ENCODE results near the gene MACROD2. TPM values are rescaled to one million over a fixed set of nuclear protein-coding genes. Genes with fewer than 3 reads are reported as not detected.

The MACROD2 gene
- total RNA-seq, 1 donor from 2014 or later = 2.5 TPM

DNA sequence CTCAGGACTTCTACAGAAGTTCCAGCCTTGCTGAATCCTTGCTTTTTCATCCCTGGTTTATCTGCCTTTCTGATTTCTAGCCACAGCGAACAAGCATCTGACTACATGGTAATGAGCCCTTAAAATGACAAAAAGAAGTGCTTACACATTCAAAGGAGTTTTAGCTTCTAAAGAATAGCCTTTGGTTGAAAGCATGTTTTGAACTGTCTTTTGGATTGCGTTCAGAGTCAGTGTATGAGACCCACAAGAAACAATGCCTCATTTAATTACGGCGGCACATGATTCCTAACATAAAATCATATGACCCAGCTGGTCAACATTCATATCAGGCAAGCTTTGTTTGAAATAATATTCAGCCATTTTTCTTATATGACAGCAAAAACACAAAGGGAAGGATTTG lies 1793.8 kb downstream of the MACROD2 start:
- H3K36me3 Mint-ChIP-seq (ENCODE audit: unreplicated experiment) = no peaks in the 10 kb centered on the region
- H3K4me1 Mint-ChIP-seq (ENCODE audit: unreplicated experiment) = peaks cover 4% of the 10 kb centered on the region
- DNase-seq (ENCODE audit: extremely low spot score, unreplicated experiment) = no peak
- H3K9me3 Mint-ChIP-seq (ENCODE audit: unreplicated experiment) = no peaks in the 10 kb centered on the region
- TF ChIP-seq, protein P1, sequence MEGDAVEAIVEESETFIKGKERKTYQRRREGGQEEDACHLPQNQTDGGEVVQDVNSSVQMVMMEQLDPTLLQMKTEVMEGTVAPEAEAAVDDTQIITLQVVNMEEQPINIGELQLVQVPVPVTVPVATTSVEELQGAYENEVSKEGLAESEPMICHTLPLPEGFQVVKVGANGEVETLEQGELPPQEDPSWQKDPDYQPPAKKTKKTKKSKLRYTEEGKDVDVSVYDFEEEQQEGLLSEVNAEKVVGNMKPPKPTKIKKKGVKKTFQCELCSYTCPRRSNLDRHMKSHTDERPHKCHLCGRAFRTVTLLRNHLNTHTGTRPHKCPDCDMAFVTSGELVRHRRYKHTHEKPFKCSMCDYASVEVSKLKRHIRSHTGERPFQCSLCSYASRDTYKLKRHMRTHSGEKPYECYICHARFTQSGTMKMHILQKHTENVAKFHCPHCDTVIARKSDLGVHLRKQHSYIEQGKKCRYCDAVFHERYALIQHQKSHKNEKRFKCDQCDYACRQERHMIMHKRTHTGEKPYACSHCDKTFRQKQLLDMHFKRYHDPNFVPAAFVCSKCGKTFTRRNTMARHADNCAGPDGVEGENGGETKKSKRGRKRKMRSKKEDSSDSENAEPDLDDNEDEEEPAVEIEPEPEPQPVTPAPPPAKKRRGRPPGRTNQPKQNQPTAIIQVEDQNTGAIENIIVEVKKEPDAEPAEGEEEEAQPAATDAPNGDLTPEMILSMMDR (IDR thresholded peaks at IDR 0.05) = no peak
- no peak overlapping the region for H3K4me3 Mint-ChIP-seq (ENCODE audit: unreplicated experiment)
- H3K27me3 Mint-ChIP-seq (ENCODE audit: unreplicated experiment) = no peaks in the 10 kb centered on the region
- no peak overlapping the region for H3K27ac Mint-ChIP-seq (ENCODE audit: unreplicated experiment)

DNA sequence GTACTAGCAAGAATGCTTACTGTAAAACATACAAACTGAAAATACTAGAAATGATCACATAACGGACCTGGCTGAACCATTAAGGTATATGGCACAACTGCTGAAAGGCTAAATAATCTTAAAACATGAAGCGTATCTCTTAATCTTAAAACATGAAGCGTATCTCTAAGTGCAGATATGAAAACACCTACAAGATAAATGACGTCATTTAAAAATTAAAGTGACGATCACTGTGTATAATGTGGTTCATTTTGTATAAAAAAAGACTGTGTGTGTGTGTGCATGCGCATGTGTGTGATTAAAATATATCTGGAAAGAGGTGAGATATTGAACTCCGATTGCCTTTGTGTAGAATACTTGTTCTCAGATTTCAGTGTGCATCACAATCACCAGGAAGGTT lies 1797.5 kb downstream of the MACROD2 start:
- Mint-ChIP-seq H3K27me3 (ENCODE audit: unreplicated experiment) (no peaks in the 10 kb centered on the region), H3K4me3 (ENCODE audit: unreplicated experiment) (no peak overlapping the region), H3K27ac (ENCODE audit: unreplicated experiment) (no peak overlapping the region), H3K9me3 (ENCODE audit: unreplicated experiment) (no peaks in the 10 kb centered on the region), H3K36me3 (ENCODE audit: unreplicated experiment) (no peaks in the 10 kb centered on the region), H3K4me1 (ENCODE audit: unreplicated experiment) (peaks cover 5% of the 10 kb centered on the region)
- TF ChIP-seq, protein P1 (IDR thresholded peaks at IDR 0.05) = no peak
- DNase-seq (ENCODE audit: extremely low spot score, unreplicated experiment) = no peak

DNA sequence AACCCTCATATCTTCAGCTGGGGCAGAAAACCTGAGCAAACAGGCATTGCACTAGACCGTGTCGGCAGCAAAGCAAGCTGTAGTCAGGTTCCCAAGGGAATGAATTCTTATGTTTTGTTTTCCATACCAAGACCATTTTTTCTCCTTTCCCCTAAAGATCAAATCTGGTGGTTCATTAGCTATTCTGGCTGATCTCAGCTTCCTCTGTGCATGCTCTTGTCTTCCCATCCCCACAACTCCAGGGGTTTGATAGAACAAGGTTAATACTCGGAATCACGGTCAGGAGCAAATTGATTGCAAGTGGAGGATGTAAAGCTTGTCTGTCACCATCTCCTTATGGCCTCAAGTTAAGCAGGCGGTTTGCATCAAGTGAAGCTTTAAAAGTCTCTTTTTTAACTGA lies 1799.1 kb downstream of the MACROD2 start:
- peaks cover 5% of the 10 kb centered on the region for H3K4me1 Mint-ChIP-seq (ENCODE audit: unreplicated experiment)
- H3K9me3 Mint-ChIP-seq (ENCODE audit: unreplicated experiment) = no peaks in the 10 kb centered on the region
- no peak overlapping the region for H3K4me3 Mint-ChIP-seq (ENCODE audit: unreplicated experiment)
- no peaks in the 10 kb centered on the region for H3K27me3 Mint-ChIP-seq (ENCODE audit: unreplicated experiment)
- TF ChIP-seq, protein P1 (IDR thresholded peaks at IDR 0.05) = no peak
- no peak for DNase-seq (ENCODE audit: extremely low spot score, unreplicated experiment)
- no peak overlapping the region for H3K27ac Mint-ChIP-seq (ENCODE audit: unreplicated experiment)
- no peaks in the 10 kb centered on the region for H3K36me3 Mint-ChIP-seq (ENCODE audit: unreplicated experiment)

DNA sequence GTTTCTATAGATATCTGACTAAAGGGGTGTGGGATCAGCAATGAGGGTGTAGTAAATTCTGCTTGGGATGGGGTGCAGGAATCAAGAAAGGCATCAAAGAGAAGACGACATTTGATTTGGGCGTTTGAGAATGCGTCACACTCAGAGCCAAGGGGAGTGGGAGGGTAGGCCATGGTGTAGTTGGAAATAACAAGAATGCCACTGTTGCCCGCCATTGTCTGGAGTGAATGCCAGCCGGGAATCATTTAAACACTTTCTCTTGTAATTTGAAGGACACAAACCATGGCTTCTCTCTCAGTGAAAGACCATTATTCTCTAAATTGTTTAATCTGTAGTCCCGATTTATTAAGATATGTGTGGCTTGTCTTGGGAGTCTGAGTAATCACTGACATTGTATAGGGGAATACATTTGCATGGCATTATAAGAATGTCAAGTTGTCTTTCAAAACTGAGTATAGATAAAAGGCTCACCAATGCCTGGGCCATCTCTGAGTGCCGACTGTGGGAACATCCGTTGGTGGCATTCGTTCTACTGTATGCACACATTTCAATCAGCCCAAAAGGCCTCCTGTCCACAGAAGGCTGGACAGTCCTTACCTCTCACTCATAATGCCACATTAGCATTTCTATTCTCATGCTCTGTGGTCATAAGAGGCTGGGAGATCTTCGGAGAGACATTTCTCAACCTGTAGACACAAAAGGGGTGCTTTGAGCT lies 1800.1 kb downstream of the MACROD2 start:
- H3K36me3 Mint-ChIP-seq (ENCODE audit: unreplicated experiment) = no peaks in the 10 kb centered on the region
- no peak for DNase-seq (ENCODE audit: extremely low spot score, unreplicated experiment)
- peaks cover 7% of the 10 kb centered on the region for H3K4me1 Mint-ChIP-seq (ENCODE audit: unreplicated experiment)
- H3K4me3 Mint-ChIP-seq (ENCODE audit: unreplicated experiment) = no peak overlapping the region
- TF ChIP-seq, protein P1 (IDR thresholded peaks at IDR 0.05) = no peak
- H3K9me3 Mint-ChIP-seq (ENCODE audit: unreplicated experiment) = no peaks in the 10 kb centered on the region
- H3K27me3 Mint-ChIP-seq (ENCODE audit: unreplicated experiment) = no peaks in the 10 kb centered on the region
- H3K27ac Mint-ChIP-seq (ENCODE audit: unreplicated experiment) = no peak overlapping the region

DNA sequence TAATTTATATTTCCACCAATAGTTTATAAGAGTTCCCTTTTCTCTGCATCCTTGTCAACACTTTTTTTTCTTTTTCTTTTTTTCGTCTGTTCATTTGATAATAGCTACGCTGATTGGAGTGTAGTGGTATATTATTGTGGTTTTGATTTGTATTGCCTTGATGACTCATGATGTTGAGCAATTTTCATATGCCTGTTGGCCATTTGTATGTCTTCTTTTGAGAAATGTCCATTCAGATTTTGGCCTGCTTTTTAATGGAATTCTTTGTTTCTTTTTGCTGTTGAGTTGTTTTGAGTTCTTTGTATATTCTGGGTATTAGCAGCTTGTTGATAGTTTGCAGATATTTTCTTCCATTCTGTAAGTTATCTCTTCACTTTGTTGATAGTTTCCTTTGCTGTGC lies 1804.6 kb downstream of the MACROD2 start:
- Mint-ChIP-seq H3K27me3 (ENCODE audit: unreplicated experiment) (no peaks in the 10 kb centered on the region), H3K9me3 (ENCODE audit: unreplicated experiment) (no peaks in the 10 kb centered on the region), H3K4me3 (ENCODE audit: unreplicated experiment) (no peak overlapping the region), H3K36me3 (ENCODE audit: unreplicated experiment) (no peaks in the 10 kb centered on the region), H3K27ac (ENCODE audit: unreplicated experiment) (no peak overlapping the region), H3K4me1 (ENCODE audit: unreplicated experiment) (peaks cover 2% of the 10 kb centered on the region)
- DNase-seq (ENCODE audit: extremely low spot score, unreplicated experiment) = no peak
- TF ChIP-seq, protein P1 (IDR thresholded peaks at IDR 0.05) = no peak

Data from osteocyte (in vitro differentiated cells).